Measurements from ENCODE around the gene ZNF324B.
"Not testable (repeated sequence)": the region's sequence is repeated elsewhere in the genome, so short reads cannot be mapped to it uniquely, and the experiment has no call there.

ZNF324B gene

GRCh38 chr19:58468216-58468839 is 16.9 kb downstream of the ZNF324B start:
- peak overlapping the region in 1 of 2 experiments; percentile 53; a peak in 2 of 4 replicates for H3K4me3 ChIP-seq (ENCODE audit: low read depth in 1 of 2, low read length in 2 of 2)
- DNase-seq: no peak
- peaks cover 26% of the 10 kb centered on the region for H3K79me2 ChIP-seq (ENCODE audit: insufficient read depth, low read length)
- no peak for ATAC-seq (ENCODE audit: insufficient read depth, low read depth)
- H3K36me3 ChIP-seq (ENCODE audit: insufficient read depth, low read length): peaks cover 39% of the 10 kb centered on the region
- no peak overlapping the region for H2AFZ ChIP-seq (ENCODE audit: low read depth, low read length)
- peaks cover 26% of the 10 kb centered on the region for H4K20me1 ChIP-seq (ENCODE audit: insufficient read depth, low read length)
- no peak for TF ChIP-seq CTCF (IDR thresholded peaks at IDR 0.05; ENCODE audit: borderline replicate concordance, extremely low read depth, low read length, poor library complexity, severe bottlenecking)
- peaks cover 28% of the 10 kb centered on the region for H3K4me1 ChIP-seq (ENCODE audit: insufficient read depth, low read length)
- no peaks in the 10 kb centered on the region for H3K9me3 ChIP-seq (ENCODE audit: insufficient read depth, low read length, severe bottlenecking)
- H3K27me3 ChIP-seq (ENCODE audit: insufficient read depth, low read length, poor library complexity): no peaks in the 10 kb centered on the region
- H3K9ac ChIP-seq (ENCODE audit: low read depth, low read length): peak overlapping the region; percentile 71
- peak overlapping the region; percentile 88 for H3K4me2 ChIP-seq (ENCODE audit: insufficient read depth, low read length)
- H3K27ac ChIP-seq (ENCODE audit: low read length): no peak overlapping the region

DNA sequence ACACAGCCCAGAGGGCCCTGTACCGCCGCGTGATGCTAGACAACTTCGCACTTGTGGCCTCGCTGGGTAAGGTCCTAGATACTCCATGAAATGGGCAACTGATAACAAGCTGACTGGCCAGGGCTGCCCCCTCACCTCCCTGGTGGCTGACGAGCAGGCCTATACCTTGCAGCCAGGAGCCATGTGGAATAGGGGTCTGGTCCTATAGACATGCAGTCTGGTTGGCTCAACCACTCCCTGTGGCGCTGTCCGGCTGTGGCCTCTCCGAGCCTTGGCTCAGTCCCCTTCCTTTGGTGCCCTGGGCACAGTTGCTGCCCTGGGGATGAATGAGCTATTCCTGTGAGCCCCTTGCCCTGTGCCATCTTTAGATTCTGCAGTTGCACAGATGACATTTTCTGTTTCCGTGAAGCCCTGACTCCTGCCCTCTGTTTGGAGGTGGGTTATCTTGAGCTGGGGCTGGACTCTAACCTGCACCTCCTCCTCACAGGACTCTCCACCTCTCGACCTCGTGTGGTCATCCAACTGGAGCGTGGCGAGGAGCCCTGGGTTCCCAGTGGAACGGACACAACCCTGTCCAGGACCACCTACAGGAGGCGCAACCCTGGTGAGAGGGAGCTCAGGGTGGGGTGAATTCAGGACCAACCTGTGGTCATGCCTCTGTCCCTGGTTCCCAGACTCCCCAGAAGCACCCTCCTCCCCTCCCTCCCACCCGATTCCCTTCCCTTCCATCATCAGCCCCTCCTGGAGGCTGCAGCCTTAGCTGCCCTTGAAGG is 18.0 kb downstream of the ZNF324B start:
- H3K36me3 ChIP-seq (ENCODE audit: insufficient read depth, low read length): peaks cover 46% of the 10 kb centered on the region
- no peak overlapping the region for H3K9ac ChIP-seq (ENCODE audit: low read depth, low read length)
- H3K27me3 ChIP-seq (ENCODE audit: insufficient read depth, low read length, poor library complexity): no peaks in the 10 kb centered on the region
- H3K4me1 ChIP-seq (ENCODE audit: insufficient read depth, low read length): peaks cover 37% of the 10 kb centered on the region
- peak overlapping the region; percentile 88; the same call in 1 of the 2 replicates for H3K4me2 ChIP-seq (ENCODE audit: insufficient read depth, low read length)
- ATAC-seq (ENCODE audit: insufficient read depth, low read depth) (no peak), DNase-seq (no peak)
- peaks cover 30% of the 10 kb centered on the region for H4K20me1 ChIP-seq (ENCODE audit: insufficient read depth, low read length)
- no peaks in the 10 kb centered on the region for H3K9me3 ChIP-seq (ENCODE audit: insufficient read depth, low read length, severe bottlenecking)
- H3K27ac ChIP-seq (ENCODE audit: low read length): no peak overlapping the region
- H3K79me2 ChIP-seq (ENCODE audit: insufficient read depth, low read length): peaks cover 26% of the 10 kb centered on the region
- no peak overlapping the region for H3K4me3 ChIP-seq (ENCODE audit: low read depth in 1 of 2, low read length in 2 of 2)
- no peak for TF ChIP-seq CTCF (IDR thresholded peaks at IDR 0.05; ENCODE audit: borderline replicate concordance, extremely low read depth, low read length, poor library complexity, severe bottlenecking)
- no peak for TF ChIP-seq EZH2 (IDR thresholded peaks at IDR 0.05; ENCODE audit: borderline replicate concordance, low read depth, low read length, severe bottlenecking)
- no peak overlapping the region for H2AFZ ChIP-seq (ENCODE audit: low read depth, low read length)

GRCh38 chr19:58470837-58471543 is 19.6 kb downstream of the ZNF324B start:
- not testable (repeated sequence) for H3K9ac ChIP-seq (ENCODE audit: low read depth, low read length); H3K9me3 ChIP-seq (ENCODE audit: insufficient read depth, low read length, severe bottlenecking); H3K4me2 ChIP-seq (ENCODE audit: insufficient read depth, low read length); DNase-seq; H3K27me3 ChIP-seq (ENCODE audit: insufficient read depth, low read length, poor library complexity); H3K27ac ChIP-seq (ENCODE audit: low read length); H2AFZ ChIP-seq (ENCODE audit: low read depth, low read length); H3K4me3 ChIP-seq (ENCODE audit: low read depth in 1 of 2, low read length in 2 of 2); ATAC-seq (ENCODE audit: insufficient read depth, low read depth)
- Histone ChIP-seq H3K4me1 (ENCODE audit: insufficient read depth, low read length) (peaks cover 48% of the 10 kb centered on the region), H3K36me3 (ENCODE audit: insufficient read depth, low read length) (peaks cover 46% of the 10 kb centered on the region), H4K20me1 (ENCODE audit: insufficient read depth, low read length) (peaks cover 30% of the 10 kb centered on the region), H3K79me2 (ENCODE audit: insufficient read depth, low read length) (peaks cover 26% of the 10 kb centered on the region)

DNA sequence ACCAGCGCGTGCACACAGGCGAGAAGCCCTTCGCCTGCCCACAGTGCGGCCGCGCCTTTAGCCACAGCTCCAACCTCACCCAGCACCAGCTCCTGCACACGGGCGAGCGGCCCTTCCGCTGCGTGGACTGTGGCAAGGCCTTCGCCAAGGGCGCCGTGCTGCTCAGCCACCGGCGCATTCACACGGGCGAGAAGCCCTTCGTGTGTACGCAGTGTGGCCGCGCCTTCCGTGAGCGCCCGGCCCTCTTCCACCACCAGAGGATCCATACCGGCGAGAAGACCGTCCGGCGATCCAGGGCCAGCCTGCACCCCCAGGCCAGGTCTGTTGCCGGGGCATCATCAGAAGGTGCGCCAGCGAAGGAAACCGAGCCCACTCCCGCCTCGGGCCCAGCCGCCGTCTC is 20.3 kb downstream of the ZNF324B start:
- peaks cover 47% of the 10 kb centered on the region for H3K4me1 ChIP-seq (ENCODE audit: insufficient read depth, low read length)
- no peaks in the 10 kb centered on the region for H3K9me3 ChIP-seq (ENCODE audit: insufficient read depth, low read length, severe bottlenecking)
- H3K27me3 ChIP-seq (ENCODE audit: insufficient read depth, low read length, poor library complexity): no peaks in the 10 kb centered on the region
- H3K36me3 ChIP-seq (ENCODE audit: insufficient read depth, low read length): peaks cover 46% of the 10 kb centered on the region
- no peak overlapping the region for H3K9ac ChIP-seq (ENCODE audit: low read depth, low read length)
- H3K79me2 ChIP-seq (ENCODE audit: insufficient read depth, low read length): peaks cover 28% of the 10 kb centered on the region
- H3K27ac ChIP-seq (ENCODE audit: low read length): no peak overlapping the region
- H3K4me3 ChIP-seq (ENCODE audit: low read depth in 1 of 2, low read length in 2 of 2): no peak overlapping the region
- TF ChIP-seq CTCF (IDR thresholded peaks at IDR 0.05; ENCODE audit: borderline replicate concordance, extremely low read depth, low read length, poor library complexity, severe bottlenecking): no peak
- no peak for TF ChIP-seq EZH2 (IDR thresholded peaks at IDR 0.05; ENCODE audit: borderline replicate concordance, low read depth, low read length, severe bottlenecking)
- ATAC-seq (ENCODE audit: insufficient read depth, low read depth) (no peak), DNase-seq (no peak)
- no peak overlapping the region for H2AFZ ChIP-seq (ENCODE audit: low read depth, low read length)
- peaks cover 30% of the 10 kb centered on the region for H4K20me1 ChIP-seq (ENCODE audit: insufficient read depth, low read length)
- H3K4me2 ChIP-seq (ENCODE audit: insufficient read depth, low read length): no peak overlapping the region

Measured in DND-41 (cell line).